ENCODE data around the gene SHISA5.
A peak's percentile ranks its signal among the peaks of the same experiment; 100 is the strongest.
"Not testable (repeated sequence)": the region's sequence is repeated elsewhere in the genome, so short reads cannot be mapped to it uniquely, and the experiment has no call there.

The SHISA5 gene

DNA sequence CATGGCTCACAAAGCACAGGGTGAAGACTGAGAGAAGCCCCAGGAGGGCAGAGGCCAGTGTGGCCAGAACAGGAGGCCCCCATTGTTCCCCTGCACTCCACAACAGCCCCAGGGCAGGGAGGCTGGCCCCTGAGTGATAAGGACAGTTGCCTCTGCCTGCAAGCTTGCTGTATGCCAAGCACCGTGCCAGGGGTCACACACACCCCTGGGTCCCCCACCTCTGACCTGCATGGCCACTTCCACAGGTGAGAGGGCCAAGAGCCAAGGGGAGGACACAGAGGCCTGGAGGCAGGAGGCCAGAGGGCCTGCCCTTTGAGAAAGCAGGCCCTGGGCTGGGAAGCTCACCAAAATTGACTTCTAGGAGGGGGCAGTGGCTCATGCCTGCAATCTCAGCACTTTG lies 33.7 kb downstream of the SHISA5 start:
- Histone ChIP-seq H3K4me1 (ENCODE audit: control insufficient read depth, insufficient read depth, low read length) (peaks cover 35% of the 10 kb centered on the region), H3K27me3 (ENCODE audit: control insufficient read depth, insufficient read depth, low read length) (no peaks in the 10 kb centered on the region), H3K4me3 (ENCODE audit: low read length) (no peak overlapping the region), H3K27ac (ENCODE audit: low read depth, low read length) (no peak overlapping the region), H3K9ac (ENCODE audit: low read length) (no peak overlapping the region), H3K36me3 (ENCODE audit: control insufficient read depth, insufficient read depth, low read length) (peaks cover 26% of the 10 kb centered on the region)

DNA sequence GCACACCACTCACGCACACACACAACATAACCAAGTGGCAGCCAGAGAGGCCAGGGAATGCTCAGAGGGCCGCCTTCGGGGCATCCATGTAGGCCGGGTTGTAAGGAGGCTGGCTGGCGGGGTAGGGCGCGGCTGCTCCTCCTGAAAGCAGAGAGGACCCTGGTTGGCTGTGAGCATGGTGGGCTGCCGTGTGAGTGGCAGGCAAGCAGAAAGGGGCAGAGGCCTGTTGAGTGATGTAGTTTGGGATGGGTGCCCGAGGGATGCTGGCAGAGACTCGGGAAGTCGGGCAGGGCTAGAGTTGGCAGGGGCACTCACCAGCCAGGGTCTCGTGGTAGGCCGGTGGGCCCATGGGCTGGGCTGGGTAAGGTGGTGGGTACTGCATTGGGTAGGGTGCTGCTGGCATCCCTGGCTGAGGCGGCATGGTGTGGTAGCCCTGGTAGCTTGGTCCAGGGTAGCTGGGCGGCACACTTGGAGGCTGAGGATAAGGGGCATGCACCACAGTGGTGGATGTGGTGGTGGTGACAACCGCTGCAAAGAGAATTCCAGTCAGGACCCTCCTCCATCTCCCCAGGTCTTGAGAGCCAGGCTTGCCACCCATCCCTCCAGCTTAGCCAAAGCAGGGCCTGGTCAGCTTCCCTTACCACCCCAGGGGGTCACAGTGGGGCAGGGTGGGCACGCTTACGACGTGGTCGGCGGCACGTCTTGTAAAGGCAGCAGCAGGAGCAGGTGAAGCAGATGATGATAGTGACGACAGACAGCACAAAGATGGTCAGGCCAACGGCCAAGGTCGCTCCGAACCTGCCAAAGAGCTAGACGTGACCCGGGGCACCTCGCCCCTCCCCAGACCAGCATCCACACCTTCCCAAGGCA lies 34.7 kb downstream of the SHISA5 start:
- no peak overlapping the region for H3K27ac ChIP-seq (ENCODE audit: low read depth, low read length)
- no peak overlapping the region for H3K9ac ChIP-seq (ENCODE audit: low read length)

DNA sequence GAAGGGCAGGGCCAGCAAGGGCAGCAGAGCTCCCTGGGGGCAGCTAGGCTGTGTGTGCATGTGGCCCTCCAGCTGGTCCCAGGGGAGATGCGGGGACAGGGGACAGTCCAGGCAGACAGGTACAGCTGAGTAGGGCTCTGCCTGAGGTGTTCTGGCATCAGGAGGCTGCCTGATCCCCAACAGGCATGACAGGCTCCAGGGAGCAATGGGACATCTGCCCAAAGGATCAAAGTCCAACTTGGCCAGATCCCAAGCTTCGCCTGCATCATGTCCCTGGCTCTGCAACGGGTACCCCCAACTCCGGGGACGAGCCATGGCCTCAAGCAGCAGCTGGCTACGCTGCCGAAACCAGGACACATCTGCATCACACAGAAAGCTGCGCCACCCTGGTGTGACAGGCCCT lies 35.6 kb downstream of the SHISA5 start:
- Histone ChIP-seq H3K4me1 (ENCODE audit: control insufficient read depth, insufficient read depth, low read length) (peaks cover 36% of the 10 kb centered on the region), H3K4me3 (ENCODE audit: low read length) (no peak overlapping the region), H3K9ac (ENCODE audit: low read length) (no peak overlapping the region), H3K27me3 (ENCODE audit: control insufficient read depth, insufficient read depth, low read length) (no peaks in the 10 kb centered on the region), H3K27ac (ENCODE audit: low read depth, low read length) (peak overlapping the region; percentile 12), H3K36me3 (ENCODE audit: control insufficient read depth, insufficient read depth, low read length) (peaks cover 26% of the 10 kb centered on the region)

More for the DNA sequence above, 34.7 kb downstream of the SHISA5 start:
- H3K36me3 ChIP-seq (ENCODE audit: control insufficient read depth, insufficient read depth, low read length): peaks cover 26% of the 10 kb centered on the region
- peaks cover 37% of the 10 kb centered on the region for H3K4me1 ChIP-seq (ENCODE audit: control insufficient read depth, insufficient read depth, low read length)
- H3K4me3 ChIP-seq (ENCODE audit: low read length): no peak overlapping the region
- H3K27me3 ChIP-seq (ENCODE audit: control insufficient read depth, insufficient read depth, low read length): no peaks in the 10 kb centered on the region

DNA sequence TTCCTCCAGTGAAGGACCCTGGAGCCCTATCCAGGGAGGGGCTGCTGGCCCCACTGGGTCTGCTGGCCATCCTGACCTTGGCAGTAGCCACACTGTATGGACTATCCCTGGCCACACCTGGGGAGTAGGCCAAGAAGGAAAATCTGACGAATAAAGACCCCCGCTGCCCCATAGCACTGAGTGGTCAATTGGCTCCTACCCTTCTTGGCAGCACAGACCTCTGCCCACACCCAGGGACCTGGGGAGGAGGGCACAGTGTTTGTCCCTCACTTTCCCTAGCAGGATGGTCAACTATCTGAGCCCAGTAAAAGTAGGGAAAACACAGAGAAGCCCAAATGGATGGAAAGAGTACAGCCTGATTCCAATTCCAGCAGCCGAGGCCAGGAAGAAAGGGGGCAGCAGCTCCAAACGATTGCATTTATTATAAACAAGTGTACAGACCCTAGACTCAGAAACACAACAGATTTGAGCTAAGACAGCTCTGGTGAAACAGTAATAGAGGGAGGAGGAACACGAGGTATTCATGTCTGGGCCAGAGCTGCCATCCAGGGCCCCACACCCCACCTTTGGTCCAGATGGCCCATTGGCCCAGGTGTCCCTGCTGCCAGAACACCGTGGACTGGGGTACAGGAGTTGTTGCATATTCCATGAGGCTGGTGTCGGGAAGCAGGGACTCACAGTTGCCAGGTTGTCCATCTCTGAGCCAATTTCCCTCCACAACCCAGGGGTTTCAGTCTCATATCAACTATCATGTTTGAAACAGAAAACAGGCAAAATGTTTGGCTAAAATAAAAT lies 36.3 kb downstream of the SHISA5 start:
- H3K4me3 ChIP-seq (ENCODE audit: low read length): peak overlapping the region; percentile 87
- H3K4me1 ChIP-seq (ENCODE audit: control insufficient read depth, insufficient read depth, low read length): peaks cover 34% of the 10 kb centered on the region
- H3K27me3 ChIP-seq (ENCODE audit: control insufficient read depth, insufficient read depth, low read length): no peaks in the 10 kb centered on the region
- peak overlapping the region; percentile 100 for H3K27ac ChIP-seq (ENCODE audit: low read depth, low read length)
- peak overlapping the region; percentile 71 for H3K9ac ChIP-seq (ENCODE audit: low read length)
- peaks cover 26% of the 10 kb centered on the region for H3K36me3 ChIP-seq (ENCODE audit: control insufficient read depth, insufficient read depth, low read length)

DNA sequence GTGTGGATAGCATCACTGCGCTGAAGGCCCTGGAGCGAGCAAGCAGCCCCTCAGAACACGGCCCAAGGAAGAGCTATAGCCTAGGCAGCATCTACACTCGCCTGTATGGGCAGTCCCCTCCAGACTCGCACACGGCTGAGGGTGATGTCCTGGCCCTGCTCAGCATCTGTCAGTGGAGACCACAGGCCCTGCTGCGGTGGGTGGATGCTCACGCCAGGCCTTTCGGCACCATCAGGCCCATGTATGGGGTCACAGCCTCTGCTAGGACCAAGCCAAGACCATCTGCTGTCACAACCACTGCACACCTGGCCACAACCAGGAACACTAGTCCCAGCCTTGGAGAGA lies 36.9 kb downstream of the SHISA5 start:
- H3K4me1 ChIP-seq (ENCODE audit: control insufficient read depth, insufficient read depth, low read length): peaks cover 34% of the 10 kb centered on the region
- H3K36me3 ChIP-seq (ENCODE audit: control insufficient read depth, insufficient read depth, low read length): peaks cover 26% of the 10 kb centered on the region
- peak overlapping the region; percentile 71 for H3K9ac ChIP-seq (ENCODE audit: low read length)
- peak overlapping the region; percentile 100 for H3K27ac ChIP-seq (ENCODE audit: low read depth, low read length)
- no peaks in the 10 kb centered on the region for H3K27me3 ChIP-seq (ENCODE audit: control insufficient read depth, insufficient read depth, low read length)
- peak overlapping the region; percentile 87 for H3K4me3 ChIP-seq (ENCODE audit: low read length)

GRCh38 chr3:48466386-48467109 lies 37.4 kb downstream of the SHISA5 start:
- Histone ChIP-seq H3K27me3 (ENCODE audit: control insufficient read depth, insufficient read depth, low read length) (no peaks in the 10 kb centered on the region), H3K4me1 (ENCODE audit: control insufficient read depth, insufficient read depth, low read length) (peaks cover 34% of the 10 kb centered on the region), H3K36me3 (ENCODE audit: control insufficient read depth, insufficient read depth, low read length) (peaks cover 26% of the 10 kb centered on the region), H3K4me3 (ENCODE audit: low read length) (peak overlapping the region; percentile 87), H3K9ac (ENCODE audit: low read length) (peak overlapping the region; percentile 71), H3K27ac (ENCODE audit: low read depth, low read length) (peak overlapping the region; percentile 100)

GRCh38 chr3:48465531-48466378 lies 38.2 kb downstream of the SHISA5 start:
- Histone ChIP-seq H3K9ac (ENCODE audit: low read length) (peak overlapping the region; percentile 71), H3K4me1 (ENCODE audit: control insufficient read depth, insufficient read depth, low read length) (peaks cover 34% of the 10 kb centered on the region), H3K27me3 (ENCODE audit: control insufficient read depth, insufficient read depth, low read length) (no peaks in the 10 kb centered on the region), H3K36me3 (ENCODE audit: control insufficient read depth, insufficient read depth, low read length) (peaks cover 26% of the 10 kb centered on the region), H3K4me3 (ENCODE audit: low read length) (peak overlapping the region; percentile 87), H3K27ac (ENCODE audit: low read depth, low read length) (peak overlapping the region; percentile 100)

DNA sequence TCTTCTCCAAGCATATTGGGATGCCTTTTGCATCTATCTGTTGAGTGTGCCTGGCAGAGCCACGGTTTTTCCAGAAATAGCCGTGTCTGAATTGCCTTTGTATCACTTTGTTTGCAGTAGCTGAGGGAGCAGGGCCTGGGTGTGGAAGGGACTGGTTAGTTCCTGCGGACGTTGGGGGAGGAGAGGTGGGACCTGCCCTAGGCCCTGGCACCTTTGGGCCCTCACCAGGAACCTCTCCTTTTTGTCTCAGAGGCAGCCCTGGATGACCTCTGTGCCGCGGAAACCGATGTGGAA lies 38.8 kb downstream of the SHISA5 start:
- Histone ChIP-seq H3K4me3 (ENCODE audit: low read length) (peak overlapping the region; percentile 36), H3K36me3 (ENCODE audit: control insufficient read depth, insufficient read depth, low read length) (peaks cover 32% of the 10 kb centered on the region), H3K4me1 (ENCODE audit: control insufficient read depth, insufficient read depth, low read length) (peaks cover 32% of the 10 kb centered on the region), H3K27me3 (ENCODE audit: control insufficient read depth, insufficient read depth, low read length) (no peaks in the 10 kb centered on the region), H3K9ac (ENCODE audit: low read length) (peak overlapping the region; percentile 14), H3K27ac (ENCODE audit: low read depth, low read length) (peak overlapping the region; percentile 100)

DNA sequence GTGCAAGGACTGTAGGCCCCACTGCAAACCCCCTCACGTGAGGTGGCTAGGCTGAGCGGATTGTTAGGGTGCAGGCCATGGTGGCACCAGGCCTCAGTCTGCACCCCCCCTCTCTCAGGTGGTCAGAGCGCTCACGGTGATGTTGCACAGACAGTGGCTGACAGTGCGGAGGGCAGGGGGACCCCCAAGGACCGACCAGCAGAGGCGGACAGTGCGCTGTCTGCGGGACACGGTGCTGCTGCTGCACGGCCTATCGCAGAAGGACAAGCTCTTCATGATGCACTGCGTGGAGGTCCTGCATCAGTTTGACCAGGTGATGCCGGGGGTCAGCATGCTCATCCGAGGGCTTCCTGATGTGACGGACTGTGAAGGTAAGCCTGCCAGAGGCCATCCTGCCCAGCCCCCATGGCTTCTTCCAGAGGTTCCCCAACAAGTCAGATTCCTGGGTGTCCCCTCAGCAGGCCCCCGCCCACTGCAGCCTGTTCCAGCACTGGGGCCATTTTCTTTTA lies 39.2 kb downstream of the SHISA5 start:
- Histone ChIP-seq H3K4me3 (ENCODE audit: low read length) (no peak overlapping the region), H3K36me3 (ENCODE audit: control insufficient read depth, insufficient read depth, low read length) (peaks cover 34% of the 10 kb centered on the region), H3K27ac (ENCODE audit: low read depth, low read length) (peak overlapping the region; percentile 100), H3K9ac (ENCODE audit: low read length) (no peak overlapping the region), H3K4me1 (ENCODE audit: control insufficient read depth, insufficient read depth, low read length) (peaks cover 28% of the 10 kb centered on the region), H3K27me3 (ENCODE audit: control insufficient read depth, insufficient read depth, low read length) (no peaks in the 10 kb centered on the region)

DNA sequence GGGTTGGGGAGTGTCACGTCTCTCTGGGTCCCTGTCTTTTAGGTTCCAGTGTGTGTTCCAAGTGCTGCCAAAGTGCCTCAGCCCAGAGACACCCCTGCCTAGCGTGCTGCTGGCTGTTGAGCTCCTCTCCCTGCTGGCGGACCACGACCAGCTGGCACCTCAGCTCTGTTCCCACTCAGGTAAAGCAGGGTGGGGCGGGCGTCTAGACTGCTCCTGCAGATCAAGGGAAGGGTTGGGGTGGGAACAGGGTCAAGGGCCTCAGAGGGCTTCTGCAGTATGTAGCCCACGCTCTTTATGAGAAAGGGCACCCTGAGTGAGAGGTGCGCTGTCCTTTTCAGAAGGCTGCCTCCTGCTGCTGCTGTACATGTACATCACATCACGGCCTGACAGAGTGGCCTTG lies 40.3 kb downstream of the SHISA5 start:
- Histone ChIP-seq H3K36me3 (ENCODE audit: control insufficient read depth, insufficient read depth, low read length) (peaks cover 26% of the 10 kb centered on the region), H3K4me1 (ENCODE audit: control insufficient read depth, insufficient read depth, low read length) (peaks cover 28% of the 10 kb centered on the region), H3K27ac (ENCODE audit: low read depth, low read length) (no peak overlapping the region), H3K4me3 (ENCODE audit: low read length) (no peak overlapping the region), H3K27me3 (ENCODE audit: control insufficient read depth, insufficient read depth, low read length) (no peaks in the 10 kb centered on the region), H3K9ac (ENCODE audit: low read length) (no peak overlapping the region)

- H3K36me3 ChIP-seq (ENCODE audit: control insufficient read depth, insufficient read depth, low read length); H3K27me3 ChIP-seq (ENCODE audit: control insufficient read depth, insufficient read depth, low read length): not testable (repeated sequence)
These were observed 42.2 kb downstream of the SHISA5 start for GRCh38 chr3:48461767-48462166.

More at GRCh38 chr3:48461767-48462166, 42.2 kb downstream of the SHISA5 start:
- peaks cover 15% of the 10 kb centered on the region for H3K4me1 ChIP-seq (ENCODE audit: control insufficient read depth, insufficient read depth, low read length)
- H3K4me3 ChIP-seq (ENCODE audit: low read length); H3K9ac ChIP-seq (ENCODE audit: low read length); H3K27ac ChIP-seq (ENCODE audit: low read depth, low read length): not testable (repeated sequence)
